ENCODE measurements around the gene RNF121. TPM values are rescaled to one million over a fixed set of nuclear protein-coding genes. Genes with fewer than 3 reads are reported as not detected.

RNF121 gene
- total RNA-seq, 1 donor from 2014 or later = 51.3 TPM

DNA sequence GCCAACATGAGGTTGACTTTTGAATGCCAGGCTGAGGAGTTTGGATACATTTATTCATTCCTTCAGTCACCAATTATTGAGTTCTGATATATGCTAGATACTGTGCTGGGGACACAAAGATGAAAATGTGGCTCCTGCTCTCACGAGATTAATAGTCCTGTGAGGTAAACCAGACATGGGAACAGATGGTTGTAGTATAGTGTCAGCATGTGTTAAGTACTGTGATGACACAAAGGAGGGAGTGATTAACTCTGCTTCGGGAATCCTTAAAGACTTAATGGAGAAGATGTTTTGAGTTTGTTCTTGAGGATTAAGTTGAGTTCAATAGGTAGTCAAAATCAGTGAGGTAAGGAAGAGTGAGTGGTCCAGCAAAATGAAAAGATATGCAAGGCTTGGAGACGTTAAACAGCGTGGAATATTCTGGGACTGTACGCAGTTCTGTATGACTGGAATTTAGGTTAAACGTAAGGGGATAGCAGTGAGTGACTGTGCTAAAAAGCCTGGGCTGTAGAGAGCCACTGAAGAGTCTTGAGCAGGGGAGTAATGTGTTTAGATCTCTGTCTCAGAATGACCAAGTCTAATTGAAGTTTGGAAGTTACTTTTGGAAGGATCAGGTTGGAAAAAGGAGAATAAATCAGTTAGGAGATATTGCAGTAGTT, 11.8 kb downstream of the RNF121 start:
- Mint-ChIP-seq H3K27me3 (ENCODE audit: low read depth) (no peaks in the 10 kb centered on the region), H3K9me3 (no peaks in the 10 kb centered on the region), H3K36me3 (ENCODE audit: low read depth) (peaks cover 20% of the 10 kb centered on the region), H3K4me3 (ENCODE audit: low read depth) (no peak overlapping the region), H3K4me1 (ENCODE audit: low read depth) (peaks cover 4% of the 10 kb centered on the region), H3K27ac (no peak overlapping the region)
- DNase-seq (ENCODE audit: low spot score) = no peak
- intact Hi-C loops (cut with micrococcal nuclease) = no loop called here

DNA sequence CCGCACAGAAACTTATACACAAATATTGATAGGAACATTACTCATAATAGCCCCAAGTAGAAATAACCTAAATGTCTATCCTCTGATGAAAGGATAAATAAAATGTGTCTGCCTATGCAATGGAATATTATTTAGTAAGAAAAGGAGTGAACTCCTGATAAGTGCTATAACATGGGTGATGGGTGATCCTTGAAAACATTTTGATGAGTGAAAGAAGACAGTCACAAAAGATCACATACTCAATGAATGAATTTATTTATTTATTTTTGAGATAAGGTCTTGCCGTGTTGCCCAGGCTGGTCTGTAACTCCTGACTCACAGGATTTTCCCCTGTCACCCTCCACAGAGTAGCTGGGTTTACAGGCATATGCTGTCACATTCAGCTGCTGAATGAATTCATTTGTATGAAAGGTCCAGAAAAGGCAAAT, 17.3 kb downstream of the RNF121 start:
- Mint-ChIP-seq H3K27ac (peak overlapping the region; percentile 75), H3K27me3 (ENCODE audit: low read depth) (no peaks in the 10 kb centered on the region), H3K4me1 (ENCODE audit: low read depth) (peaks cover 17% of the 10 kb centered on the region), H3K4me3 (ENCODE audit: low read depth) (no peak overlapping the region), H3K36me3 (ENCODE audit: low read depth) (peaks cover 21% of the 10 kb centered on the region), H3K9me3 (no peaks in the 10 kb centered on the region)
- intact Hi-C loops (cut with micrococcal nuclease) = loop anchor here (1.0 to 2.0 kb wide), 2 partner anchors 15 to 17 kb away; no protein-coding TSS in a partner anchor
- DNase-seq (ENCODE audit: low spot score) = no peak

DNA sequence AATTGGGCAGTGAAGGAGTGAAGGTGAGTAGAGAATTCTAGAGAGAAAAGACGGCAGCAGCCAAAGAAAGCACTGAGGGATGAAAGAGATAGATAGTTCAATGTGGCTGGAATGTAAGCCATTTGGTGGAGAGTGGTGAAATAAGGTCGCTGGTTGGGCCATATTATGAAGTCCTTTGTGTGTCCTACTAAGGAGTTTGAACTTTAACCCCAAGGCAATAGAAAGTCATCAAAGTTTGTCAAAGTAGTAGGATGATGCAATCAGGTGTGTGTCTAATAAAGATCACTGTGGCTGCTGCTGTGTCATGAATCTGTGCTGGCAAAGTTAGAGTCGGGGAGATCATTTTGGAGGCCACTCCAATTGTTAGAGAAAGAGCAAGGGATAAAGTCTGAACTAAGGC, 18.7 kb downstream of the RNF121 start:
- no peak for DNase-seq (ENCODE audit: low spot score)
- H3K27me3 Mint-ChIP-seq (ENCODE audit: low read depth) = no peaks in the 10 kb centered on the region
- H3K4me1 Mint-ChIP-seq (ENCODE audit: low read depth) = peaks cover 17% of the 10 kb centered on the region
- peak overlapping the region; percentile 10 for H3K27ac Mint-ChIP-seq
- H3K4me3 Mint-ChIP-seq (ENCODE audit: low read depth) = no peak overlapping the region
- intact Hi-C loops (cut with micrococcal nuclease) = loop anchor here (2.0 kb wide), 1 partner anchor 15 kb away; no protein-coding TSS in a partner anchor
- H3K36me3 Mint-ChIP-seq (ENCODE audit: low read depth) = peaks cover 21% of the 10 kb centered on the region
- no peaks in the 10 kb centered on the region for H3K9me3 Mint-ChIP-seq

DNA sequence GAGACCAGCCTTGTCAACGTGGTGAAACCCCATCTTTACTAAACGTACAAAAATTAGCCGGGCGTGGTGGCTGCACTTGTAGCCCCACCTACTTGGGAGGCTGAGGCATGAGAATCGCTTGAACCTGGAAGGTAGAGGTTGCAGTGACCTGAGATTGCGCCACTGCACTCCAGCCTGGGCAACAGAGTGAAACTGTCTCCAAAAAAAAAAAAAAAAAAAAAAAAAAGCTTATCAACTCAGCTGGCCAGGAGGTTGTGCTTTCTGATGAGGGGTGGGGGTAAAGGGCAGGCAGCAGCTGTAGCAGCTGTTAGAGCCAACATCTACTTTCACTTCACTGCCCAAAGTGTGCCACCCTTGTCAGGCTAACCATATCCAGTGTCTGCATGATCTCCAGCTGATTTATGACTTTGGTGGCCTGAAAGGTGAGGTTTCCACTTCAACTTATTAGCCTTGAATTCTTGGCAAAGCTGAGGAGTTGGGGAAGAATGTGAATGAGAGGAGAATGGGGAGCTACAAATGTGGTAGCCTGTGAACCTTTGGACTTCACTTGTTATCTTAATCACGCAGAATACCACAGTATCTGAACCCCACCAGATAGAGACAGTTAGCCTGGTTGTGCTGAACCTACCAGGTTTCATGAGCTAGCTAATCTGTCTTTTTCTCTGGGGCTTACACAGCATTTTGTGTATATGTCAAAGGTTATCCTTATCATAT, 19.6 kb downstream of the RNF121 start:
- no peaks in the 10 kb centered on the region for H3K27me3 Mint-ChIP-seq (ENCODE audit: low read depth)
- DNase-seq (ENCODE audit: low spot score) = no peak
- H3K9me3 Mint-ChIP-seq = no peaks in the 10 kb centered on the region

DNA sequence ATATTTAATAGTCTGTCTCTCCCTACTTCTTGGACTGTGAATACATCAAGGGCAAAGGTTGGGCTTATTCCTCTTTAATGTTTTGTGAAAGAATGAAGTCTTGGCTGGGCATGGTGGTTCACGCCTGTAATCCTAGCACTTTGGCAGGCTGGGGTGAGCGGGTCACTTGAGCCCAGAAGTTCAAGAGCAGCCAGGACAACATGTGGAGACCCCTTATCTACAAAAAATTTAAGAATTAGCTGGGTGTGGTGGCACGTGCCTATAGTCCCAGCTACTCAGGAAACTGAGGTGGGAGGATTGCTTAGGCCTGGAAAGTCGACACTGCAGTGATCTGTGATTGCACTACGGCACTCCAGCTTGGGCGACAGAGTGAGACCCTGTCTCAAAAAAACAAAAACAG, 20.2 kb downstream of the RNF121 start:
- no peak overlapping the region for H3K27ac Mint-ChIP-seq

More for the DNA sequence above, 19.6 kb downstream of the RNF121 start:
- peaks cover 17% of the 10 kb centered on the region for H3K4me1 Mint-ChIP-seq (ENCODE audit: low read depth)
- peaks cover 21% of the 10 kb centered on the region for H3K36me3 Mint-ChIP-seq (ENCODE audit: low read depth)
- no peak overlapping the region for H3K4me3 Mint-ChIP-seq (ENCODE audit: low read depth)
- intact Hi-C loops (cut with micrococcal nuclease) = no loop called here
- no peak overlapping the region for H3K27ac Mint-ChIP-seq

DNA sequence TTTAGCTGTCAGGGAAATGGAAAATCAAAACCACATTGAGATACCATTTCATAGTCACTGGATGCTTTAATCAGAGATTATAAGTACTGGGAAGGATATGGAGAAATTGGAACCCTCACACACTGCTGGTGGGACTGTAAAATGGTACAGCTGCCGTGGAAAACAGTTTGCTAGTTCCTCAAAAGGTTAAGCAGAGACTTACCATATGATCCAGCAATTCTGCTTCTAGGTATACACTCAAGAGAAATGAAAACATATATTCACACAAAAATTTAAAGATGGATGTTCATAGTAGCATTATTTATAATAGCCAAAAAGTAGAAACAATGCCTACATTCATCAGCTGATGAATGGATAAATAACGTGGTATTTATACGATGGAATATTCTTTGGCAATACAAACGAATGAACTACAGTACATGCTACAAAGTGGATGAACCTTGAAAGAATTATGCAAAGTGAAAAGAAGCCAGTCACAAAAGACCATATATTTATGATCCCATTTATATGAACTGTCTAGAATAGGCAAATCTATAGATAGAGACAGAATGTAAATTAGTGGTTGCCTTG, 23.0 kb downstream of the RNF121 start:
- intact Hi-C loops (cut with micrococcal nuclease) = no loop called here
- Mint-ChIP-seq H3K4me3 (ENCODE audit: low read depth) (no peak overlapping the region), H3K36me3 (ENCODE audit: low read depth) (peaks cover 9% of the 10 kb centered on the region), H3K9me3 (no peaks in the 10 kb centered on the region), H3K27me3 (ENCODE audit: low read depth) (no peaks in the 10 kb centered on the region), H3K4me1 (ENCODE audit: low read depth) (peaks cover 18% of the 10 kb centered on the region), H3K27ac (no peak overlapping the region)
- DNase-seq (ENCODE audit: low spot score) = no peak

More for the DNA sequence above, 20.2 kb downstream of the RNF121 start:
- Mint-ChIP-seq H3K4me1 (ENCODE audit: low read depth) (peaks cover 17% of the 10 kb centered on the region), H3K9me3 (no peaks in the 10 kb centered on the region), H3K27me3 (ENCODE audit: low read depth) (no peaks in the 10 kb centered on the region), H3K4me3 (ENCODE audit: low read depth) (no peak overlapping the region), H3K36me3 (ENCODE audit: low read depth) (peaks cover 21% of the 10 kb centered on the region)
- no peak for DNase-seq (ENCODE audit: low spot score)
- intact Hi-C loops (cut with micrococcal nuclease) = no loop called here

- DNase-seq (ENCODE audit: low spot score) = no peak
- Mint-ChIP-seq H3K4me1 (ENCODE audit: low read depth) (peaks cover 17% of the 10 kb centered on the region), H3K4me3 (ENCODE audit: low read depth) (no peak overlapping the region), H3K27ac (no peak overlapping the region), H3K27me3 (ENCODE audit: low read depth) (no peaks in the 10 kb centered on the region), H3K36me3 (ENCODE audit: low read depth) (peaks cover 11% of the 10 kb centered on the region), H3K9me3 (peaks cover 2% of the 10 kb centered on the region)
- intact Hi-C loops (cut with micrococcal nuclease) = no loop called here
These were observed 27.1 kb downstream of the RNF121 start for GRCh38 chr11:71955898-71956456.

DNA sequence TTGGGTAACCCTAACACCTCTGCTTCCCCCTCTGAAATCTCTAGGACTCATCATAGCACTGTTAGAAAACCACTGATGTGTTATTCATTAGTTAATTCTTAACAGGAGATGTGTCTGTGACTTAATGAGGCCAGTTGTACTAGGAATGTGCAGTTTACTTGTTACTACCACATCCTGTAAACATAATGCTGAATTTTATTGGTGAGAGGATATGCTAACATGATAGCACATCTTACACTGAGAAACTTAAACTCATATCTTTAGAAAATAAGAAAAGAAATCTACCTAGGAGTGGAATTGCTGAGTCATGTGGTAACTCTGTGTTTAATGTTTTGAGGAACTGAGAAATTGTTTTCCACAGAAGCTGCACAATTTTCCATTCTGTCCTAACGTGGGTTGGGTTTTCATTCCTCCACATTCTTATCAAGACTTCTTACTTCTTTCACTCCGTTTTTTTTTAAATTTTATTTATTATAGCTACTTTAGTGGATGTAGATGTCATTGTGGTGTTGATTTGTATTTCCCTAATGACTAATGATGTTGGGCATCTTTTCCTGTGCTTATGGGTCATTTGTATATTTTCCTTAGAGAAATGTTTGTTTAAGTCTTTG, 33.7 kb downstream of the RNF121 start:
- Mint-ChIP-seq H3K36me3 (ENCODE audit: low read depth) (peaks cover 33% of the 10 kb centered on the region), H3K27me3 (ENCODE audit: low read depth) (no peaks in the 10 kb centered on the region), H3K27ac (peak overlapping the region; percentile 82), H3K4me1 (ENCODE audit: low read depth) (peaks cover 24% of the 10 kb centered on the region), H3K4me3 (ENCODE audit: low read depth) (peak overlapping the region; percentile 17), H3K9me3 (peaks cover 3% of the 10 kb centered on the region)
- DNase-seq (ENCODE audit: low spot score) = no peak
- intact Hi-C loops (cut with micrococcal nuclease) = loop anchor here (1.0 to 2.0 kb wide), 2 partner anchors 16 to 34 kb away; partner anchors contain the start of gene XNDC1N

DNA sequence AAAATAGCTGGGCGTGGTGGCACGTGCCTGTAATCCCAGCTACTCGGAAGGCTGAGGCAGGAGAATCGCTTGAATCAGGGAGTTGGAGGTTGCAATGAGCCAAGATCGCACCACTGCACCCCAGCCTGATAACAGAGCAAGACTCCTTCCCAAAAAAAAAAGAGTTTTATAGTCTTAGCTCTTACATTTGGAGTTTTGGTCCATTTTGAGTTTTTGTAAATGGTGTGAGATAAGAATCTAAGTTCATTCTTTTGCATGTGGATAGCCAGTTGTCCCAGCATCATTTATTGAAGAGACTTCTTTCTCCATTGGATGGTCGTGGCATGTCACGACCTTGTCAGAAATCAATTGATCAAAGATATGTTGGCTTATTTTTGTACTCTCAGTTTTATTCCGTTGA, 34.6 kb downstream of the RNF121 start:
- H3K4me1 Mint-ChIP-seq (ENCODE audit: low read depth) = peaks cover 20% of the 10 kb centered on the region
- peaks cover 3% of the 10 kb centered on the region for H3K9me3 Mint-ChIP-seq
- no peak for DNase-seq (ENCODE audit: low spot score)
- intact Hi-C loops (cut with micrococcal nuclease) = loop anchor here (2.0 kb wide), 1 partner anchor 17 kb away; no protein-coding TSS in a partner anchor
- H3K27ac Mint-ChIP-seq = peak overlapping the region; percentile 2
- no peaks in the 10 kb centered on the region for H3K27me3 Mint-ChIP-seq (ENCODE audit: low read depth)
- H3K36me3 Mint-ChIP-seq (ENCODE audit: low read depth) = peaks cover 38% of the 10 kb centered on the region
- no peak overlapping the region for H3K4me3 Mint-ChIP-seq (ENCODE audit: low read depth)

GRCh38 chr11:71964641-71965040, 35.8 kb downstream of the RNF121 start:
- peaks cover 22% of the 10 kb centered on the region for H3K4me1 Mint-ChIP-seq (ENCODE audit: low read depth)
- DNase-seq (ENCODE audit: low spot score) = no peak
- H3K27ac Mint-ChIP-seq = no peak overlapping the region
- peaks cover 3% of the 10 kb centered on the region for H3K9me3 Mint-ChIP-seq
- H3K36me3 Mint-ChIP-seq (ENCODE audit: low read depth) = peaks cover 40% of the 10 kb centered on the region
- H3K27me3 Mint-ChIP-seq (ENCODE audit: low read depth) = no peaks in the 10 kb centered on the region
- H3K4me3 Mint-ChIP-seq (ENCODE audit: low read depth) = no peak overlapping the region
- intact Hi-C loops (cut with micrococcal nuclease) = no loop called here

GRCh38 chr11:71971680-71972079, 42.8 kb downstream of the RNF121 start:
- H3K27me3 Mint-ChIP-seq (ENCODE audit: low read depth) = no peaks in the 10 kb centered on the region
- peaks cover 6% of the 10 kb centered on the region for H3K4me1 Mint-ChIP-seq (ENCODE audit: low read depth)
- intact Hi-C loops (cut with micrococcal nuclease) = no loop called here
- no peak overlapping the region for H3K27ac Mint-ChIP-seq
- H3K9me3 Mint-ChIP-seq = no peaks in the 10 kb centered on the region
- H3K4me3 Mint-ChIP-seq (ENCODE audit: low read depth) = no peak overlapping the region
- H3K36me3 Mint-ChIP-seq (ENCODE audit: low read depth) = peaks cover 24% of the 10 kb centered on the region
- DNase-seq (ENCODE audit: low spot score) = no peak

DNA sequence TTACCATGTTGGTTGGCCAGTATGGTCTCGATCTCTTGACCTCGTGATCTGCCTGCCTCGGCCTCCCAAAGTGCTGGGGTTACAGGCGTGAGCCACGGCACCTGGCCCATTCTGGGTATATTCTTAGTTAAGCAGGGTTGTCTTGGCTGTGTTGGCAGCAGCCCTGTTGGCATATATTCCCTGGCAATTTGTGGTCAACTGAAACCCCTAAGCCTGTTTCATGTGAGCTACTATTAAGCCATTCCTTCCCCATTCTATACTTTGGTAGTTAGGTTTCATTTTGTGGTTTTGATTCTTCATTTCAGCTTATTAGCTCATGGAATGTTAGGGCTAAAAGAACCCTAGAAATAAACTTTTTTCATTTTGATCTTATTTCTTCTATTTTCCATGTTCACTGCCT, 47.7 kb downstream of the RNF121 start:
- H3K27ac Mint-ChIP-seq = no peak overlapping the region
- H3K36me3 Mint-ChIP-seq (ENCODE audit: low read depth) = peaks cover 18% of the 10 kb centered on the region
- H3K4me1 Mint-ChIP-seq (ENCODE audit: low read depth) = peaks cover 2% of the 10 kb centered on the region
- no peak overlapping the region for H3K4me3 Mint-ChIP-seq (ENCODE audit: low read depth)
- no peak for DNase-seq (ENCODE audit: low spot score)
- no peaks in the 10 kb centered on the region for H3K27me3 Mint-ChIP-seq (ENCODE audit: low read depth)
- H3K9me3 Mint-ChIP-seq = no peaks in the 10 kb centered on the region
- intact Hi-C loops (cut with micrococcal nuclease) = loop anchor here (5.0 kb wide), 2 partner anchors 206 to 456 kb away; partner anchors contain the start of gene CLPB

Measured in activated T-helper 2 cell treated with anti-CD3 and anti-CD28 coated beads, Interferon-gamma antibody, Interleukin-2, Interleukin-4, amounts not matched to agents 10 μg/mL and 5 μg/mL and 100 μg/mL, durations not matched to agents 14 hours and 24 hours and 36 hours (primary cell).